Kidney epithelial cell (primary cell): ENCODE measurements around the gene MRPL17. TPM values are rescaled to one million over a fixed set of nuclear protein-coding genes. Genes with fewer than 3 reads are reported as not detected.

ENCODE experiments used
- DNase-seq: peaks from one replicate; pipeline ENCODE4 v3.0.0-alpha.2; 2010; ENCODE audit warnings: low read depth
- H3K27me3 ChIP-seq: 2 replicates; pipeline ENCODE4 v1.6.0; 2011; ENCODE audit warnings: low read length; ENCODE audit not compliant: control insufficient read depth, insufficient read depth
- H3K36me3 ChIP-seq: 2 replicates; pipeline ENCODE4 v1.5.1; 2011; ENCODE audit warnings: low read length; ENCODE audit not compliant: control insufficient read depth, insufficient read depth
- H3K4me3 ChIP-seq: 2 replicates; pipeline ENCODE4 v1.5.1; 2011; ENCODE audit warnings: low read depth, mild to moderate bottlenecking, control low read depth, low read length
- CTCF ChIP-seq: IDR thresholded peaks from 2 replicates; pipeline ENCODE4 v1.5.1; 2011; ENCODE audit warnings: mild to moderate bottlenecking, moderate library complexity, low read length, control low read depth, inconsistent platforms; ENCODE audit not compliant: insufficient read depth, poor library complexity, severe bottlenecking
- total RNA-seq: library from RNA; depleted of rRNA; stranded (reverse); fragments of >200 nt; gene quantifications from 2 replicates; pipeline ENCODE4 v1.2.3, GENCODE V29; 2015

The MRPL17 gene
- total RNA-seq, 1 donor from 2014 or later, result 43.6 TPM

- no peak for DNase-seq
- H3K27me3 ChIP-seq, result peaks cover 25% of the 10 kb centered on the region
- no peak overlapping the region for H3K4me3 ChIP-seq
- no peak for TF ChIP-seq CTCF
- no peaks in the 10 kb centered on the region for H3K36me3 ChIP-seq
These were observed 50.7 kb downstream of the MRPL17 start for GRCh38 chr11:6632116-6633073.

DNA sequence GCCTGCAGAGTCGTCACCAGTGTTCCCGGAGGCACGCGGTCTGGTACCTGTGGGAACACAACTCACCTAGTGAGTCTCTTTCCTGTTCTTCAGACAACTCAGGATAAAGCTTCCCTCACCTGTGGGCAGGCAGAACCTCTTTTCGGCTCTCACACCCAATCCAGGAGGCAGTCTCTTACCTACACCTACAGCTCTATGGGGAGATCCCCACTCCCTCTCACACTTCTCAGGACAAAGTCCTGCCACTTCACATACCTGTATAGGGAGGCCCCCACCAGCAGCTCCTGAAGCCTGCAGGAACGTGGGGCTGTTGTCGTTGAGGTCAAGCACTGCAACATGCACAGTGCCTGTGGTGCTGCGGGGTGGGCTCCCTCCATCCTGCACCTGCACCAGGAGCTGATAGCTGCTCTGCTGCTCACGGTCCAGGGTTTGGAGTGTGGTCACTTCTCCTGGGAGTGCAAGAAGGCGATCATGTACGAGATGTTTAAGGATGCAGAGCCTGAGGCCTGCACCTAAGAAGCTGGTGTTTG, 51.7 kb downstream of the MRPL17 start:
- H3K36me3 ChIP-seq, result no peaks in the 10 kb centered on the region
- no peak for DNase-seq

GRCh38 chr11:6630632-6631291, 52.4 kb downstream of the MRPL17 start:
- no peaks in the 10 kb centered on the region for H3K36me3 ChIP-seq
- no peak for DNase-seq
- TF ChIP-seq CTCF, result no peak
- peaks cover 27% of the 10 kb centered on the region for H3K27me3 ChIP-seq
- H3K4me3 ChIP-seq, result peak overlapping the region; percentile 14

More for the DNA sequence above, 51.7 kb downstream of the MRPL17 start:
- H3K4me3 ChIP-seq, result no peak overlapping the region
- no peak for TF ChIP-seq CTCF
- peaks cover 27% of the 10 kb centered on the region for H3K27me3 ChIP-seq

Other genes starting within 250 kb of the MRPL17 start
- gene HPX, start 242.4 kb downstream of the MRPL17 start, total RNA-seq, result 0.13 and 0.34 TPM in 2 replicates
- gene TRIM3, start 209.4 kb downstream of the MRPL17 start, total RNA-seq, result 13.7 and 13.8 TPM in 2 replicates
- gene ARFIP2, start 202.0 kb downstream of the MRPL17 start, total RNA-seq, result 65.2 and 74.6 TPM in 2 replicates
- gene TIMM10B, start 201.8 kb downstream of the MRPL17 start, total RNA-seq, result 48.6 and 56.1 TPM in 2 replicates
- 2.9 and 3.6 TPM in 2 replicates for gene DNHD1, start 186.1 kb downstream of the MRPL17 start, total RNA-seq
- 13.7 and 26.4 TPM in 2 replicates for gene RRP8, start 79.7 kb downstream of the MRPL17 start, total RNA-seq
- gene ILK, start 79.6 kb downstream of the MRPL17 start, total RNA-seq, result 154 and 156 TPM in 2 replicates
- 57.2 and 66.1 TPM in 2 replicates for gene TAF10, start 71.1 kb downstream of the MRPL17 start, total RNA-seq
- 72.4 and 77.7 TPM in 2 replicates for gene TPP1, start 63.9 kb downstream of the MRPL17 start, total RNA-seq
- 15.5 and 20.7 TPM in 2 replicates for gene DCHS1, start 27.5 kb downstream of the MRPL17 start, total RNA-seq
- 0.04 and 0.27 TPM in 2 replicates for gene OR2AG2, start 88.6 kb upstream of the MRPL17 start, total RNA-seq
- gene OR2AG1, start 99.7 kb upstream of the MRPL17 start, total RNA-seq, result not detected in 2 replicates
- not detected in 2 replicates for gene OR6A2, start 116.3 kb upstream of the MRPL17 start, total RNA-seq
- not detected in 2 replicates for gene OR10A5, start 162.3 kb upstream of the MRPL17 start, total RNA-seq
- gene OR10A2, start 179.7 kb upstream of the MRPL17 start, total RNA-seq, result not detected in 2 replicates
- gene OR10A4, start 193.3 kb upstream of the MRPL17 start, total RNA-seq, result not detected in 2 replicates
- gene OR2D2, start 209.2 kb upstream of the MRPL17 start, total RNA-seq, result 0.38 TPM in 1 of 2 replicates, not detected in the other
- gene OR2D3, start 237.7 kb upstream of the MRPL17 start, total RNA-seq, result not detected in 2 replicates
- gene ZNF215, start 243.1 kb upstream of the MRPL17 start, total RNA-seq, result 1.5 and 2.7 TPM in 2 replicates